IPS-20b (cell line): Measurements from ENCODE around the gene SCRT2.

Source experiments
- H3K27ac ChIP-seq: one replicate; pipeline ENCODE4 v1.5.1; 2013; ENCODE audit warnings: low read length
- H3K27me3 ChIP-seq: 2 replicates; pipeline ENCODE4 v1.6.1; 2013; ENCODE audit warnings: mild to moderate bottlenecking, low read length, inconsistent platforms; ENCODE audit not compliant: insufficient read depth
- H3K36me3 ChIP-seq: 2 replicates; pipeline ENCODE4 v1.6.1; 2013; ENCODE audit warnings: low read depth, mild to moderate bottlenecking, inconsistent platforms, low read length, moderate library complexity; ENCODE audit not compliant: insufficient read depth
- H3K4me1 ChIP-seq: 2 replicates; pipeline ENCODE4 v1.6.1; 2013; ENCODE audit warnings: mild to moderate bottlenecking, control low read depth, inconsistent platforms, low read length, moderate library complexity; ENCODE audit not compliant: insufficient read depth
- H3K4me3 ChIP-seq: 2 replicates; pipeline ENCODE4 v1.5.1; 2013; ENCODE audit warnings: mild to moderate bottlenecking, low read length, inconsistent platforms
- H3K9ac ChIP-seq: 2 replicates; pipeline ENCODE4 v1.6.1; 2013; ENCODE audit warnings: low read depth, mild to moderate bottlenecking, inconsistent platforms, low read length, moderate library complexity
- H3K9me3 ChIP-seq: 2 replicates; pipeline ENCODE4 v1.6.1; 2013; ENCODE audit warnings: mild to moderate bottlenecking, low read depth, low read length, inconsistent platforms; ENCODE audit not compliant: insufficient read depth

SCRT2 gene

DNA sequence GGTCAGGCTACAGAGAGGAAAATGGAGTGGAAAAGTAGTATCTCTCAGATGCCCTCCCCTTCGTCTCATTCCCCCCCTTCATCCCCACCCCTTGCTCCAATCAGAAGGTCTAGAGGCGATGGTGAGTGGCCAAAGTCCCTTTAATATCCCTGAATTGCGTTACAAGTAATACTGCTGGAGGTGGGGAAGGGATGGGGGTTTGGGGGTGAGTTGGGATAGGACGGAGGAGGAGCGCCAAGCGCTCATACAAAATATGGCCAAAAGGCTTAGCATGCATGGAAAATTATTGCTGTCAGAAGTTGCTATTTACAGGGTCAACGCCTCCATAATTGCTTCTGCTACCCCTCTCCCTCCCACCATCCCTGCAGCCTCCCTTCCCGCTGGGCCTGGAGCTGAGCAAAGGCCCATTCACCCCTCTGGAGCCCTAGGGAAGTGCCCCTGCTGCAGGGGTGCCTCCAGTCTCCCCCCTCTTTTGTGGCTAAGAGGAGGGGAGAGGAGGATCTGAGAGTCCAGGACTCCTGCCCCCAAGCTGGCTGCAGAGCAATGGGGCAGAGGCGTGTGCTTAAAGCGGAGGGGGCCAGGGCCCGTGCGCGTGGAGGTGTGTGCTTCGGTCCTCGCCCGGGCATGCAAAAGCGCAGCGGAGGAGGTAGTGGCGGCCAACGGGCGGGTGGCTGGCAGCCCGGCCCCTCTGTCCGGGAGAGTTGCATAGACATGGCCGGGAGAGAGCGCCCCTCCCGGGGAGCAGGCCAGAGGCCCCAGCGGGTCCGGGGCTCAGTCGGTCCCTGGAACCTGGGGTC lies 13.9 kb downstream of the SCRT2 start:
- Histone ChIP-seq H3K36me3 (no peaks in the 10 kb centered on the region), H3K27me3 (peaks cover 59% of the 10 kb centered on the region; the same call in 1 of the 2 replicates), H3K9me3 (no peaks in the 10 kb centered on the region), H3K4me1 (peaks cover 53% of the 10 kb centered on the region), H3K27ac (no peak overlapping the region), H3K9ac (no peak overlapping the region), H3K4me3 (no peak overlapping the region; the same call in 1 of the 2 replicates)

DNA sequence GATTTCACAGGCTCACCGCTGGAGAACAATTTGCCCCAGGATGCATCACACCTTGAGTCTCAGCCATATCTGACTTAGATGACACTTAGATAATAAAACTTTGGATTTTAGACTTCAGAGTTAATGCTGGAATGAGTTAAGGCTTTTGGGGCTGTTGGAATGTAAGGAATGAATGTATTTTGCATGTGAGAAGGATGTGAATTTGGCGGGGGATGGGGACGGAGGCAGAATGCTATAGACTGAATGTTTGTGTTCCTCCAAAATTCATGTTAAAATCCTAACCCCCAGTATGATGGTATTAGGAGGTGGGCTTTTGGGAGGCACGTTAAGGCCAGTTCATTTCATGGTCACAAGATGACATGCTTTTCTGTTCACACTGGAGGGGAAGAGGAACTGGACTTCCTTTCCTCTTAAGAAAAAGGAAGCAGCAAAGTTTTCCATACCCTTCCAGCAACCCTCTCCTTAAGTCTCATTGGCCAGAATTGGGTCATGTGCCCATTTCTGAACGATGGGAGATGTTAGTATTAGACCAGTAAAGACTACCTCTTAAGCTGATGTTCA lies 16.8 kb downstream of the SCRT2 start:
- no peaks in the 10 kb centered on the region for H3K9me3 ChIP-seq
- H3K36me3 ChIP-seq: no peaks in the 10 kb centered on the region
- H3K4me3 ChIP-seq: peak overlapping the region; percentile 45; the same call in 1 of the 2 replicates
- H3K4me1 ChIP-seq: peaks cover 46% of the 10 kb centered on the region
- H3K9ac ChIP-seq: peak overlapping the region; percentile 55; the same call in 1 of the 2 replicates
- no peak overlapping the region for H3K27ac ChIP-seq
- peaks cover 42% of the 10 kb centered on the region; the same call in 1 of the 2 replicates for H3K27me3 ChIP-seq

DNA sequence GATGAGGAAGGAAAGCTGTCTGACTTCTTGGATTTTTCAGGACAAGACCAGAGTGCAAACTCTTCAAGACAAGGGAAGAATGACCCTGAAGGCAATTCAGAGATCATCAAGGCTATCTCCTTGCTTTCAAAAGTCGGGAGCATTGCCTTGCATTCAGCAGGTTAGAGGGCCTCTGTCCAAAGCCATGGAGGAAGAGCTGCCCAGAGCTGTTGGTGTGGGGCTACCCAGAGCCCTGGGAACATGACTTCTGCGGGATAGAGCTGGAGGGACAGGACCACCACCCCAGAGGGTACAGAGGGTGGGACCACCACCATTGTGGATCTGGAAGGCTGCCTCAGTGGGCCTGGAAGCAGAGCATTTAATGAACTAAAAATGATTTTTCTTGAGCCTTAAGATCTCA lies 17.4 kb downstream of the SCRT2 start:
- Histone ChIP-seq H3K4me3 (peak overlapping the region; percentile 45; the same call in 1 of the 2 replicates), H3K4me1 (peaks cover 48% of the 10 kb centered on the region), H3K9ac (peak overlapping the region; percentile 55; the same call in 1 of the 2 replicates), H3K27me3 (peaks cover 39% of the 10 kb centered on the region; the same call in 1 of the 2 replicates), H3K27ac (peak overlapping the region; percentile 78), H3K36me3 (no peaks in the 10 kb centered on the region), H3K9me3 (no peaks in the 10 kb centered on the region)

DNA sequence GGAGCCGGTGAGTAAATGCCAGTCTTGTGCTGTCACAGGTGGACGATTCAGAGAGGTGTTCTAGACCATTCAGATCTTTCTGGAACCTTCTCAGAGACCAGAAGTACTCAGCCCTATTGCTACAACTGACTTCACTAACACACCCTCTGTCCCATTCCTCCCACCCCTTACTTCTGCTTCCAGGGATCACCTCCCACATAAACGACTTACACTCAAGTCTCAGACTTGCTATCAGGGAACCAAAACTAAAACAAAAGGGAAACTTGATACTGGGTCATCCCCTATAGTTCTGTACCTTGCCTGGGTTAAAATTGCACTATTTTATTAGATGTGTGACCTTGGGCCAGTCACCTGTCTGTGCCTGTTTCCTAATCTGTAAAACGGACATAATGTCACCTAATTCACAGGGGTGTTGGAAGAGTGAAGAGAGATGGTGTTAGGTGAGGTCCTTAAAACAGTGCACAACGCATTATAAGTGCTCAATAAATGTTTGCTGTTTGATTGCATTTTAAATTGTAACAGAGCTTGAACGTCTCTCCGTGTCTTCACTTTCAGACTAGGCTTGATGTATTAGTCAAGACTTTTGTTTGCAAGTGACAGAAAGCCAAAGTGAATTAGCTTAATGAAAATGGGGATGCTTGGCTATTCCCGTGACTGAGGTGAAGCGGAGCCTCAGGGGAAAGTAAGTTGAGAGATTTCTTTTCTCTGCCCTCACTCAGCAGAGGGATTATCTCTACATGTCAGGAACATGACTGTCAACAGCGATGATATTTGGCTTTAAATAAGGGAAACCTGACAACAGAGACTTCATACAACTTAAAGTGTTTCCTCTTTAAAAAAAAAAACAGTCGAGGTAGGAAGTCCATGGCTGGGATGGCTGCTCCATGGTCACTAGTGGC lies 19.6 kb downstream of the SCRT2 start:
- Histone ChIP-seq H3K9ac (no peak overlapping the region), H3K4me3 (no peak overlapping the region), H3K9me3 (no peaks in the 10 kb centered on the region), H3K27ac (no peak overlapping the region), H3K4me1 (peaks cover 41% of the 10 kb centered on the region), H3K36me3 (no peaks in the 10 kb centered on the region), H3K27me3 (peaks cover 16% of the 10 kb centered on the region; the same call in 1 of the 2 replicates)

DNA sequence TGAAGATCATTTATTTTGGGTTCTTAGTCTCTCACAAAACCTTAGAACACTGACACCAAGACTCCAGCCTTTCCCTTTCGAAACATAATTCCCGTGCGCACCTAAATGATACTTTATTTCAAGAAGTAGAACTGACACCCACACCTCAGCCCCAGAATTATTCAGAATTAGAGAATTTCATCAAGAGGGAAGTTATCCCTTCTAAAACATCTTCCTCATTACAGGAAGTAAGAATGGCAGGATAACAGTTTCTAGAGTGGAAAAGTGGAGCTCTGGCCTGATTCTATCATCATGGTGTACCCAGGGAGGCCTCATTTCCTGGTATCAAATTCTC lies 21.2 kb downstream of the SCRT2 start:
- Histone ChIP-seq H3K9ac (no peak overlapping the region), H3K4me1 (peaks cover 32% of the 10 kb centered on the region), H3K9me3 (no peaks in the 10 kb centered on the region), H3K36me3 (peaks cover 14% of the 10 kb centered on the region; the same call in 1 of the 2 replicates), H3K27ac (no peak overlapping the region), H3K4me3 (no peak overlapping the region), H3K27me3 (peaks cover 11% of the 10 kb centered on the region; the same call in 1 of the 2 replicates)

DNA sequence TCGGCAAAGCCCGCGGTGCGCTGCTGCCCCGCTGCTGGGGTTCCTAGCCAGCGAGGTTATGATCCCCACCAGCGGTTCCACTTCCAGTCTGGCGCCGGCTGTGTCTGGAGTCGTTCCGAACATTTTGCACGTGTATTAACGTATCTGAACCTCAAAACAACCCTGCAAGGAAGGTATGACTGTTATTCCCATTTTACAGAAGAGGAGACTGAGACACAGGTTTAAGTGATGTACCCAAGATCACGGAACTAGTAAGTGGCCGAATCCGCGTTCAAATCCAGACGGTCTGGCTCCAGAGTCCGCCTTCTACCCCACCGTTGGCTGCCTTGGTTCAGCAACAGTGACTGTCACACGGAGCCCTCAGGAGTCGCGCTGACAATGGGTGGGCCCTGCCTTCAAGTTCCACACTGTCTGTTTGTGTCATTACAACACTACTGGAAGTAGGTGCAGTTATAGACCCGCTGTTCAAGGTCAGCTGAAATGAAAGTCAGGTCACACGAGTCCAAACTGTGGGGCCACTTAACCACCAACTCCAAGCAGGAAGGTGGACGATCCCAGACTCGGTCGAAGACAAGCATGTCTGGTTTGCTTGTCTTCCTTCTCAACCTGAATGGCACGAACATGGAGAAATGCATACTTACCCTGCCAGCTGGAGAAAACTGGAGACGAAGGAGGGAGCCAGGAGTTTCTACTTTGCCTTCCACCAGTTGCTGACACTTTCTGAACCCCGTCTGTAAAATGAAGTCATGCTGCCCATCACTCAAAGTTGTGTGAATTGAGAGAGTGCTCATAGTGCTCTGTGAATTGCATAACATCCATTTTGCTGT lies 21.8 kb downstream of the SCRT2 start:
- H3K9ac ChIP-seq: peak overlapping the region; percentile 66; the same call in 1 of the 2 replicates
- H3K36me3 ChIP-seq: peaks cover 18% of the 10 kb centered on the region; the same call in 1 of the 2 replicates
- H3K9me3 ChIP-seq: no peaks in the 10 kb centered on the region
- H3K27ac ChIP-seq: no peak overlapping the region
- H3K4me1 ChIP-seq: peaks cover 26% of the 10 kb centered on the region
- peak overlapping the region; percentile 75 for H3K4me3 ChIP-seq
- H3K27me3 ChIP-seq: peaks cover 11% of the 10 kb centered on the region; the same call in 1 of the 2 replicates

DNA sequence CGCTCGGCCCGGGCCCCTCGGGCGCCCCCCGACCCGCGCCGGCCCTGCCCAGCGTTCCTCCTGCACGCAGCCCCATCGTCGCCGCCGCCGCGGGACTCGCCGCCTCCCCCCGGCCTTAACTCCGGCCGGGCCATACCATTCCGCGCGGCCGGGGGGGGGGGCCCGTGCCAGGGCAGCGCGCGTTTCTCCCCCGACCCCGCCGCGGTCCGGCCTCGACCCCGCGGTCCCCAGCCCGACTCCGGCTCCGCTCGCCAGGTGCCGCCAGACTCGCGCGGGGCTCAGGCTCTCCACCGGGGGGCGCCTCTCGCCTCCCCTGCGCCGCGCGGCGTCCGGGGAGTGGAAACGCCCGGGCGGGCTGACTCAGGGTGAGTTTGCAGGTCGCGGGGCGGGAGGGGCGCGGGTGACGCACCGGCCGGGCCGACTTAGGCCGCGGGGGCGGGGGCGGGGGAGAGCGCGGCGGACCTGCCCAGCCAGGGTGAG lies 22.5 kb downstream of the SCRT2 start, which contains the start of gene SRXN1:
Gene SRXN1 (minus strand): TSS at position 91 of the 480 bp plus-strand sequence. CDS start 15 bp downstream, at position 76.
- H3K9me3 ChIP-seq: no peaks in the 10 kb centered on the region
- H3K4me1 ChIP-seq: peaks cover 20% of the 10 kb centered on the region
- H3K36me3 ChIP-seq: peaks cover 24% of the 10 kb centered on the region
- H3K27me3 ChIP-seq: peaks cover 11% of the 10 kb centered on the region; the same call in 1 of the 2 replicates
- peak within 1 kb of the TSS; percentile 70; the same call in 1 of the 2 replicates for H3K9ac ChIP-seq
- peak within 1 kb of the TSS; percentile 21 for H3K27ac ChIP-seq
- H3K4me3 ChIP-seq: peak within 1 kb of the TSS; percentile 75

DNA sequence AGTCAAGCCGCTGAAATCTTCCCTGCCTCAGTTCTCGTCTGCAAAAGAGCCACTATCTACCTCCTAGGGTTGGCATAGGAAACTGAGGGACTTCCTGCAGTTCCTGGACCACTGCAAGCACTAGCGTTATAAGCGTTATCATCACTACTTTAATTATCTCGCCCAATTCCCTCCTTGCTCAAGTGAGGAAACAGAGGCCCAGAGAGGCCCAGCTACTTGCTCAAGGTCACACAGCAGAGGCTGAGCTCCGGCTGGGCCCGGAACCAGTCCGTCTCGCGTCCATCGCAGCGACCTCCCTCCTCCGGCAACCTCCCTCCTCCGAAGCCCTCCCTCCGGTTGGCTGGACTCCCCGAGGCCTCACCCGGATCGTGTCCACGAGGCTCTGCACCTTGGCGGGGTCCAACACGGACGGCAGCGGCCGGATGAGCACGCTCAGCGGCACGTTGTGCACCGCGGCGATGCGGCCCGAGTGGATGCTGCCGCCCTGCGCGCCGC lies 22.9 kb downstream of the SCRT2 start:
- peaks cover 15% of the 10 kb centered on the region for H3K4me1 ChIP-seq
- H3K9me3 ChIP-seq: no peaks in the 10 kb centered on the region
- peak overlapping the region; percentile 70; the same call in 1 of the 2 replicates for H3K9ac ChIP-seq
- H3K27me3 ChIP-seq: peaks cover 11% of the 10 kb centered on the region; the same call in 1 of the 2 replicates
- H3K36me3 ChIP-seq: peaks cover 29% of the 10 kb centered on the region
- H3K27ac ChIP-seq: peak overlapping the region; percentile 21
- H3K4me3 ChIP-seq: peak overlapping the region; percentile 75

DNA sequence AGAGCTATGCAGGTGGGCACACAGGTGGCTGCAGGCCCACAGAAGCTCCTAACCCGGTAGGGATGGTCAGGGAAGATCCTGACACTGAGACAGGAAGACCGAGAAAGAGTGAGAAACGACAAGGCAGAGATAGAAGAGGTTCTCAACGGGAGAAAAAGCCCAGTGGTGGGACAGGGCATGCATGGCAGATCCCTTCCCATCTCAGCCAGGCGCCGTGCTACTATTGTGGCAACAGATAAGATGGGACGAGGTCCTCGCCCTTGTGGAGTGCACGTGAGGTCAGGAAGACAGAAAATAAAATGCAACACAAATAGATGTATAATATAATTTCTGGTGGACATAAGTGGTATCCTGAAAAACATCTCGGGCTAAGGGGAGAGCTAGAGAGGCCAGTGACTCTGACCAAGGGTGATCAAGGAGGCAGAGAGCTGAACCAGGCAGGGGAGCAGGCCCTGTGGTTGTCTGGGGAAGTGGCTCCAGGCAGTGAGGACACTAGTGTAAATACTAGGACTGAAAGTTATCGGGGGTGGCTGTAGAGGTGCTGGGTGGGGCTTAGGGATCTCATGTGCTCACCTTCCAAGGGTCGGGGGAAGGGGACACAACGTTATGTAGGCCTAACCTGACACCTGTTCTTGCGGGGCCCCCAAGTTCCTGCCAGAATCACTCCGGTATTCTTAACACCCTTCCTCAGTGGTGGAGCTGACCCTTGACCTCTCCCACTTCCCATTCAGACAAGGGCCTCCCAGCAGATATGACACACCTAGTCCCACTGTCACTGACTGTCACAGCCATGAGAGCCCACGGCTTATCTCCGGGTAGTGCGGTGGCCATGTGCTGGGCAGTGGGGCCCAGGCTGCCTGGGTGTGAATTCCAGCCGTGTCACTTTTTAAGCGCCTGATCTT lies 23.6 kb downstream of the SCRT2 start:
- peaks cover 8% of the 10 kb centered on the region for H3K4me1 ChIP-seq
- H3K27me3 ChIP-seq: peaks cover 11% of the 10 kb centered on the region; the same call in 1 of the 2 replicates
- peaks cover 36% of the 10 kb centered on the region for H3K36me3 ChIP-seq
- no peak overlapping the region for H3K27ac ChIP-seq
- no peaks in the 10 kb centered on the region for H3K9me3 ChIP-seq
- peak overlapping the region; percentile 75 for H3K4me3 ChIP-seq
- H3K9ac ChIP-seq: peak overlapping the region; percentile 70; the same call in 1 of the 2 replicates

DNA sequence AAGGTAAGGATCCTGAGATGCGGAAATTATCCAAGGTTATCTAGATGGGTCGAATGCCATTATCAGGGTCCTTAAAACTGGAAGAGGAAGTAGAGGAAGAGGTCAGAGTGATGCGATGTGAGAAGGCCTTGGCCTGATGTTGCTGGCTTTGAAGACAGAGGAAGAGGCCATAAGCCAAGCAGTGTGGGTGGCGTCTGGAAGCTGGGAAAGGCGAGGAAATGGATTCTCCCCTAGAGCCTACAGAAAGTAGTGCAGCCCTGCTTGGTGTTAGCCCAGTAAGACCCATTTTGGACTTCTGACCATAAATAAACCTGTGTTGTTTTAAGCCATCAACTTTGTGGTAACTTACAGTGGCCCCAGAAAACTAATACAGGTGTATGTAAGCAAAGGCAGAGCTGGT lies 24.6 kb downstream of the SCRT2 start:
- H3K27ac ChIP-seq: no peak overlapping the region
- H3K9ac ChIP-seq: no peak overlapping the region
- no peak overlapping the region for H3K4me3 ChIP-seq
- peaks cover 11% of the 10 kb centered on the region; the same call in 1 of the 2 replicates for H3K27me3 ChIP-seq
- H3K4me1 ChIP-seq: peaks cover 7% of the 10 kb centered on the region
- no peaks in the 10 kb centered on the region for H3K9me3 ChIP-seq
- peaks cover 40% of the 10 kb centered on the region for H3K36me3 ChIP-seq
